GM18519 (cell line): ENCODE measurements around the gene DCAF4L1.
A peak's percentile ranks its signal among the peaks of the same experiment; 100 is the strongest.

Experiments used
- ATAC-seq: cut with Tn5 transposase; IDR thresholded peaks from one replicate; pipeline ENCODE4 v1.9.1; 2021; ENCODE audit warnings: mild to moderate bottlenecking, moderate library complexity; ENCODE audit not compliant: unreplicated experiment, low FRiP score

Gene DCAF4L1

GRCh38 chr4:41989994-41990364 is 8.4 kb downstream of the DCAF4L1 start:
- no peak for ATAC-seq

DNA sequence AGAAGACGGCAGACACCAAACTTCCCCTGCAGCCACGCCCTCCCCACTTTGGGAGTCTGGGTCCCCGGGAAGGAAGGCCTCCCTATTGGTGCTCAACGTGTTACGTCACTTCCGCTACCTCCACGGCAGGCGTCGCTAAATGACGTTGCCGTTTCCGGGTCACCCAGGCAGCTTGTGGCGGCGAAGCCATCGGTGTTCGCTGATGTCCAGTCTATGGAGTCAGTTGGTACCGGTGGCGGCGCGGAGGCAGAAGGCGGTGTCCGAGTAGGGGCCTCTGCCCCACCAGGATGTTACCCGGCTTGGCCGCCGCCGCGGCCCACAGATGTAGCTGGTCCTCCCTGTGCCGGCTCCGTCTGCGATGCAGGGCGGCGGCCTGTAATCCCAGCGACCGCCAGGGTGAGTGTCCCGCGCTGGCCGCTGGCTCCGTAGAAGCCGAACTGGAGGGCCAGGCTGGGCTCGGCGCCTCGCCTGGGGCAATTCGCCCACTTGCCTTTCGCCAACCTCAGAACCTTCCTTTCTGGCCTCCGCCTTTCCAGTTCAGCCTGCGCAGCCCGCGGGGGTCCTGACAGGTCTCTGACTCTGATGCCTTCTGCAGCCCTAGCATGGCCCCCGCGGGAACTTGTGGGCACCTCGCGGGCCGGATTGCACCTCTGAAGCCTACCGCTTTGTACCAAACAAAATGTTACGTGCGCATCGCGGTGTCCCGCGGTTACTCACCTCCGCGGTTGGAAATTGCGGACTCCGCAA is 9.0 kb downstream of the DCAF4L1 start, which contains the start of gene SLC30A9:
TSS of gene SLC30A9 (plus strand) at position 166 of the 747 bp plus-strand sequence. CDS start at position 288, 122 bp downstream.
- peak; percentile 97 for ATAC-seq

DNA sequence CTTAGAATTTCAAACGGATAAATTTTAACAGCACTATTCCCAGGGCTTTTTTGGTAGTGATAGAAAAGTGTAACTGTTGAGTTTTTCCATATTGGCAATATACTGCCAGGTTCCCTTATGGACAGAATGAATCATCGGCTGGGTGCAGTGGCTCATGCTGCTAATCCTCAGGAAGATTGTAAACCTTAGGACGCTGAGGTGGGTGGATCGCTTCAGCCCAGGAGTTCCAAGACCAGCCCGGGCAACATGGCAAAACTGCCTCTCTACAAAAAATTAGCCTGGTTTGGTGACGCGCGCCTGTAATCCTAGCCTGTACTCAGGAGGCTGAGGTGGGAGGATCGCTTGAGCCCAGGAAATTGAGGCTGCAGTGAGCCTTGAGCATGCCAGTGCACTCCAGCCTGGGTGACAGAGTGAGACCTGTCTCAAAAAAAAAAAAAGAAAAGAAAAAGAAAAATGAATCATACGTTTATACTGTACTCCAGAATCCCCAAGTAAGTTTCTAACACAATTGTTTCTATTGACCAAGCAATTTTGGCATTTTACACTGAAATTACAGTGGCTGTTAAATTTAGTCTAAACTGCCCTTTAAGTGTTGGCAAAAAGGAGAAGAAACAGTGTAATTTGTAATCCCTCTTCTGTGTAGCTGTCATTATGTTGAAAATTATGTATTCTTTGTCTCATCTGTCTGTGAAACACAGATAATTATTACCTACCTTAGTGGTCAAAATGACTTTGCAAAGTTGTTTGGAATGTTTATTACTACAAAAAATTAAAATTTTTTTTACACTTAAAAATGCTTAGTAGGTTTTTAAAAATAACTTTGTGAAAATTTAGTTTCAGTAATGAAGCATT is 10.6 kb downstream of the DCAF4L1 start:
- ATAC-seq = no peak

GRCh38 chr4:41992967-41993857 is 11.7 kb downstream of the DCAF4L1 start:
- ATAC-seq = no peak

DNA sequence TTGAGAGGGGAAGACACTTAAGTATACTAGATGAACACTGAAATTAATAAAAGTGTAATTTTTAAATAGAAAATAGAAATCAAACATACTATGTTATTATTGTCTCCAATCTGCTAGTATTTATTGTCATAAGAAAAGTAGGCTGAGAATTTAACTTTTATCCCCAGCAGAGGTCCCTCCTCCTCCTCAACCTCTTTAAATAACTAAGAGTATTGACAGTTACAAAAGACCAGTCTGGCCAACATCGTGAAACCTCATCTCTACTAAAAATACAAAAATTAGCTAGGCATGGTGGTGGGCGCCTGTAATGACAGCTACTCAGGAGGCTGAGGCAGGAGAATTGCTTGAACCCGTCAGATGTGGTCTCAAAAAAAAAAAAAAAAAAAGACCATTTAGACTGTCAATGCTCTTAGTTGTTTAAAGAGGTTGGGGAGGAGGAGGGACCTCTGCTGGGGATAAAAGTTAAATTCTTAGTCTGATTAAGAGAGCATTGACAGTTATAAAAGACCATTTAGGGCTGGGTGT is 13.0 kb downstream of the DCAF4L1 start:
- ATAC-seq = no peak

GRCh38 chr4:41998019-41998418 is 16.5 kb downstream of the DCAF4L1 start:
- no peak for ATAC-seq

- ATAC-seq = no peak
Measured at GRCh38 chr4:41999321-41999720, 17.8 kb downstream of the DCAF4L1 start.

DNA sequence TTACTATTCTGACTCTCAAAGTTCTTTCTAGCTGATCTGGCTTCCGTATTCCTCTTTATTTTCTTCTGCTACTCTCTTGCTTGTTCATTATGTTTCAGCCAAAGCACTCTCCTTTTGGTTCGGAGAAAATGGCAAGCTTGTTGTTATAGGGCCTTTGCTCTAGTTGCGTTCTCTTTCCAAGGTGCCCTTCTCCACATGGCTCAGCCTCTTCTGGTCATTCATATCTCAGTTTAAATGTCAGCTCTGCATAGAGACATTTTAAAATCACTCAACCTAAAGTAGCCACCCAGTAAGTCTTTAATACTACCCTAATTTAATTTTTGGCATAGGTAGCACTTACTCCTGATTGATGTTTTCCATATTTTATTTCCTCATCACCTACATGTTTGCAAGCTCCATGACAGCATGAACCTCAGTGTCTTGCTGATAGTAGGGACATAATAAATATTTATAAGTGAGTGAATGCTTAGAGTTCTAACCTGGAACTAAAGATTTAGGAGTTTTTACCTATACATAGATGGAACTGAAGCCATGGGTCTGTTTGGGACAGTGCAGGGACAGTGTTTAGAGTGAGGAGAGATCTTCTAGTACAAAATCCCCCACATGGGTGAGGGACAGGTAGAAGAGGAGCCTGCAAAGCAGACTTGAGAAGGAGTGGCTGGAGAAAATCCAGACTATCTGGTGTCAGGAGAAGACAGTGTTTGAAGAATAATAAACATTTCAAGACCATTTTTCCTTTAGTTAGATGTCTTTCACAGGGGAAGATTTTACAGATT is 26.6 kb downstream of the DCAF4L1 start:
- ATAC-seq = no peak

- ATAC-seq = no peak
Measured at GRCh38 chr4:42015438-42015837, 33.9 kb downstream of the DCAF4L1 start.

GRCh38 chr4:42018451-42018850 is 36.9 kb downstream of the DCAF4L1 start:
- no peak for ATAC-seq
